Chondrocyte (in vitro differentiated cells): ENCODE measurements around the gene CD6. TPM values are rescaled to one million over a fixed set of nuclear protein-coding genes. Genes with fewer than 3 reads are reported as not detected.

Experiments
- DNase-seq: peaks from one replicate; pipeline ENCODE4 v3.0.0; 2021; ENCODE audit warnings: mixed read lengths, low spot score
- H3K27ac Mint-ChIP-seq: one replicate; pipeline ENCODE4 v1.8.0; 2021; ENCODE audit warnings: mild to moderate bottlenecking, moderate library complexity, mixed read lengths; ENCODE audit not compliant: unreplicated experiment
- H3K27me3 Mint-ChIP-seq: 2 replicates; pipeline ENCODE4 v1.8.0; 2021; ENCODE audit warnings: low read depth, mixed read lengths
- H3K36me3 Mint-ChIP-seq: 2 replicates; pipeline ENCODE4 v1.8.0; 2021; ENCODE audit warnings: low read depth, mixed read lengths
- H3K4me1 Mint-ChIP-seq: 2 replicates; pipeline ENCODE4 v1.8.0; 2021; ENCODE audit warnings: low read depth, mild to moderate bottlenecking, mixed read lengths
- H3K4me3 Mint-ChIP-seq: one replicate; pipeline ENCODE4 v1.8.0; 2021; ENCODE audit warnings: mild to moderate bottlenecking, moderate library complexity, mixed read lengths; ENCODE audit not compliant: unreplicated experiment
- H3K9me3 Mint-ChIP-seq: 2 replicates; pipeline ENCODE4 v1.8.0; 2021; ENCODE audit warnings: low read depth, mixed read lengths
- CTCF ChIP-seq: fragments of 200-600 bp; sonication (generic); IDR thresholded peaks from 2 replicates; pipeline ENCODE4 v1.5.0; 2021; ENCODE audit warnings: antibody characterized with exemption, mild to moderate bottlenecking, moderate library complexity
- long read RNA-seq: library from polyadenylated mRNA; stranded (forward); transcript quantifications from one replicate; pipeline ENCODE4 v2.0.0, GENCODE V29; 2021
- total RNA-seq: library from RNA; stranded (reverse); gene quantifications from 3 replicates; pipeline ENCODE4 v1.2.1, GENCODE V29; 2021

Gene CD6
- total RNA-seq: 0.33 TPM in 1 of 3 replicates, not detected in the others
- long read RNA-seq: 0 reads

DNA sequence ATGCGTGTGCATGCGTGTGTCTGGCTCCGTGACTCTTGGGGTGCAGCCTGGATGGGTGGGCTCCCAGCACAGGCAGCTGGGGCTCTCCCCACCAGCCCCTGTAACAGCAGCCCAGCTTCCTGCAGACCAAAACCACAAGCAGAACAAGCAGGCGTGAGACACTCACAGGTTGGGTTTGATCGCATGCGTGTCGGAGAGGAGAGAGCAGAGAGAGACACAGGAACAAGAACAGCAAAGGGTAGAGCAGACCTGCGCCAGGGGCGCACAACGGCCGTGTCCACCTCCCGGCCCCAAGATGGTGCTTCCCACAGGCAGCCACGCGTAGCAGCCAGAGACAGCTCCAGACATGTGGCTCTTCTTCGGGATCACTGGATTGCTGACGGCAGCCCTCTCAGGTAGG is at the start of gene CD6:
CD6 (plus strand) TSS at position 161 of the 400 bp plus-strand sequence; CDS start at position 347, 186 bp downstream.
- no peaks in the 10 kb centered on the region for H3K4me1 Mint-ChIP-seq
- H3K36me3 Mint-ChIP-seq: peaks cover 3% of the 10 kb centered on the region
- H3K9me3 Mint-ChIP-seq: peaks cover 6% of the 10 kb centered on the region
- H3K27me3 Mint-ChIP-seq: peaks cover 9% of the 10 kb centered on the region
- no peak within 1 kb of the TSS for H3K4me3 Mint-ChIP-seq
- H3K27ac Mint-ChIP-seq: no peak within 1 kb of the TSS
- no peak for DNase-seq
- TF ChIP-seq CTCF: no peak

DNA sequence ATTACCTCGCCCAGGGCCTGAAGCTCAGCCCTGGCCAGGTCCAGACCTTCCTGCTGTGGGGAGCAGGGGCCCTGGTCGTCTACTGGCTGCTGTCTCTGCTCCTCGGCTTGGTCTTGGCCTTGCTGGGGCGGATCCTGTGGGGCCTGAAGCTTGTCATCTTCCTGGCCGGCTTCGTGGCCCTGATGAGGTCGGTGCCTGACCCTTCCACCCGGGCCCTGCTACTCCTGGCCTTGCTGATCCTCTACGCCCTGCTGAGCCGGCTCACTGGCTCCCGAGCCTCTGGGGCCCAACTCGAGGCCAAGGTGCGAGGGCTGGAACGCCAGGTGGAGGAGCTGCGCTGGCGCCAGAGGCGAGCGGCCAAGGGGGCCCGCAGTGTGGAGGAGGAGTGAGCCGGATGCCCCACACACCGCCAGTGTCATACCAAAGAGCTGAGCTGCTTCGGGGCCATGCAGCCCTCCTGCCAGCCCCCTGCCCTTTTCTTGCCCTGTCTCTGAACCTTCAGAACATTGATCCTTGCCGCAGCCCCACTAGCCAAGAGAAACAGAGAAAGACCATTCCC is 49.6 kb upstream of the CD6 start:
- Mint-ChIP-seq H3K36me3 (peaks cover 12% of the 10 kb centered on the region), H3K4me3 (no peak overlapping the region), H3K27me3 (no peaks in the 10 kb centered on the region), H3K9me3 (no peaks in the 10 kb centered on the region), H3K27ac (no peak overlapping the region), H3K4me1 (peaks cover 27% of the 10 kb centered on the region)
- DNase-seq: peak; percentile 81
- no peak for TF ChIP-seq CTCF

- peak; percentile 68 for DNase-seq
- TF ChIP-seq CTCF: no peak
- H3K4me3 Mint-ChIP-seq: no peak overlapping the region
- peaks cover 23% of the 10 kb centered on the region for H3K4me1 Mint-ChIP-seq
- H3K27me3 Mint-ChIP-seq: no peaks in the 10 kb centered on the region
- H3K27ac Mint-ChIP-seq: no peak overlapping the region
- H3K36me3 Mint-ChIP-seq: peaks cover 12% of the 10 kb centered on the region
- H3K9me3 Mint-ChIP-seq: no peaks in the 10 kb centered on the region
Measured at GRCh38 chr11:60922906-60923305, 48.6 kb upstream of the CD6 start.

- Mint-ChIP-seq H3K36me3 (peaks cover 12% of the 10 kb centered on the region), H3K9me3 (no peaks in the 10 kb centered on the region), H3K27ac (no peak overlapping the region), H3K4me3 (no peak overlapping the region), H3K4me1 (peaks cover 23% of the 10 kb centered on the region), H3K27me3 (no peaks in the 10 kb centered on the region)
- no peak for TF ChIP-seq CTCF
- DNase-seq: no peak
Measured at GRCh38 chr11:60923326-60923725, 48.2 kb upstream of the CD6 start.

DNA sequence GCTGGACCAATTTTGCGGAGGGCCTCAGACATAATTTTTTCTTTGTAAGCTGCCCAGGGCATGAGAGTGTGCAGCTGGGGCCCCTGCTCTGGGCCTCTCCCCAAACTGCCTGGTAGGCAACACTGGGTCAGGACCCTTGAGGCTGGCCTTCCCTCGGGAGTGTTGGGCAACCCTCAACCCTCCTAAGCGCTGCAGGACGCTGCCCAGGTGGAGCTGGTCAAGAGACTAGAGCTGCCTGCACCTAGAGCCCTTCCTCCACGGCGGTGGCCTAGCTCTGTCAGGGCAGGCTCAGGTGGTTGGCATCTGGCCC is 47.7 kb upstream of the CD6 start:
- Mint-ChIP-seq H3K4me1 (peaks cover 21% of the 10 kb centered on the region), H3K4me3 (peak overlapping the region; percentile 68), H3K36me3 (peaks cover 12% of the 10 kb centered on the region), H3K27me3 (no peaks in the 10 kb centered on the region), H3K9me3 (no peaks in the 10 kb centered on the region), H3K27ac (no peak overlapping the region)
- DNase-seq: peak; percentile 81
- TF ChIP-seq CTCF: no peak
